CD4-positive, alpha-beta T cell treated with Interleukin-6 for 4 hours (primary cell): ENCODE results near the gene KDR.

Experiments
- DNase-seq: peaks from one replicate; pipeline ENCODE4 v3.0.0-alpha.2; 2020; ENCODE audit warnings: mixed read lengths

The KDR gene

GRCh38 chr4:55077577-55077976, 47.8 kb downstream of the KDR start:
- DNase-seq, result no peak

GRCh38 chr4:55075823-55076716, 49.3 kb downstream of the KDR start:
- DNase-seq, result no peak

- no peak for DNase-seq
Observed at GRCh38 chr4:55075376-55075775, 50.0 kb downstream of the KDR start.

- no peak for DNase-seq
Observed at GRCh38 chr4:55074386-55074785, 51.0 kb downstream of the KDR start.

GRCh38 chr4:55071951-55072350, 53.4 kb downstream of the KDR start:
- no peak for DNase-seq

GRCh38 chr4:55069248-55069647, 56.1 kb downstream of the KDR start:
- no peak for DNase-seq

GRCh38 chr4:55068522-55068921, 56.9 kb downstream of the KDR start:
- no peak for DNase-seq

- no peak for DNase-seq
Observed at GRCh38 chr4:55066018-55066417, 59.4 kb downstream of the KDR start.

- no peak for DNase-seq
Observed at GRCh38 chr4:55055529-55055928, 69.9 kb downstream of the KDR start.

- no peak for DNase-seq
Observed at GRCh38 chr4:55051532-55051931, 73.9 kb downstream of the KDR start.

- DNase-seq, result no peak
Observed at GRCh38 chr4:55050418-55050950, 74.9 kb downstream of the KDR start.

- DNase-seq, result no peak
Observed at GRCh38 chr4:55038176-55038890, 87.1 kb downstream of the KDR start.

- DNase-seq, result no peak
Observed at GRCh38 chr4:55037728-55038127, 87.7 kb downstream of the KDR start.

- no peak for DNase-seq
Observed at GRCh38 chr4:55036405-55036804, 89.0 kb downstream of the KDR start.

GRCh38 chr4:55035892-55036291, 89.5 kb downstream of the KDR start:
- no peak for DNase-seq

- DNase-seq, result no peak
Observed at GRCh38 chr4:55033296-55033695, 92.1 kb downstream of the KDR start.

GRCh38 chr4:55032788-55033187, 92.6 kb downstream of the KDR start:
- no peak for DNase-seq

GRCh38 chr4:55032179-55032578, 93.2 kb downstream of the KDR start:
- no peak for DNase-seq

- no peak for DNase-seq
Observed at GRCh38 chr4:55031158-55031557, 94.2 kb downstream of the KDR start.

- DNase-seq, result no peak
Observed at GRCh38 chr4:55030589-55030988, 94.8 kb downstream of the KDR start.

GRCh38 chr4:55029821-55030503, 95.4 kb downstream of the KDR start:
- no peak for DNase-seq

GRCh38 chr4:55029321-55029720, 96.1 kb downstream of the KDR start:
- no peak for DNase-seq
